Posterior vena cava (tissue), 2 donors: ENCODE data around the gene BCL6. TPM values are rescaled to one million over a fixed set of nuclear protein-coding genes. Genes with fewer than 3 reads are reported as not detected.

ENCODE experiments used
- DNase-seq: peaks from one replicate; pipeline ENCODE4 v3.0.0-alpha.2; 2020; ENCODE audit warnings: low spot score
- intact Hi-C, 2 donors: fragments of 100-400 bp; cut with DNase I; formaldehyde crosslinking; loops; one replicate each; pipeline versions ENCODE4 v1.14.1 to v1.14.2; 2022 to 2023
- long read RNA-seq, 2 donors: library from polyadenylated mRNA; unstranded; transcript quantifications; one replicate each; pipeline ENCODE4 v2.0.0, GENCODE V29; 2020 to 2021
- total RNA-seq, 2 donors: library from RNA; stranded (reverse); fragmentation: NEBNext Ultra II Directional; extraction: Animal tissue kit (Norgen Biotek cat#: 25700); gene quantifications; one replicate each; pipeline ENCODE4 v1.2.1, GENCODE V29; 2021
- donor health status: DM: yes; HTN: yes; CAD: no.
- donor health status: DM: yes; HTN: yes; CAD: no.

The BCL6 gene
- total RNA-seq, result 100 to 1,000 TPM in 1 of 2 donors, 10 to 100 TPM in 1; 87.7 to 143 TPM
- long read RNA-seq, donor 1, partial matches to known transcripts, result 15 of 32 reads
- long read RNA-seq, donor 1, other reads (novel, unspliced or antisense), result 16 of 32 reads
- long read RNA-seq, donor 2, partial matches to known transcripts, result 0 of 34 reads
- long read RNA-seq, donor 2, other reads (novel, unspliced or antisense), result 34 of 34 reads

- DNase-seq, result peak; percentile 97
- intact Hi-C loops, result loop anchor here (5.0 to 10.0 kb wide), 4 partner anchors 307 to 1399 kb away; partner anchors contain the start of gene LPP (in 1 of the 2)
These were observed at the start of gene BCL6 for GRCh38 chr3:187745201-187746058. BCL6 (minus strand) TSS chr3:187745468; CDS start chr3:187733693, 11,775 bp downstream.

GRCh38 chr3:187794731-187795130, 49.5 kb upstream of the BCL6 start:
- intact Hi-C loops, result no loop called here

GRCh38 chr3:187793618-187794017, 48.4 kb upstream of the BCL6 start:
- no peak for DNase-seq
- intact Hi-C loops, result no loop called here

More at GRCh38 chr3:187794731-187795130, 49.5 kb upstream of the BCL6 start:
- DNase-seq, result no peak

- intact Hi-C loops, result no loop called here
- DNase-seq, result no peak
These were observed 47.3 kb upstream of the BCL6 start for GRCh38 chr3:187792521-187792920.

GRCh38 chr3:187789872-187790271, 44.6 kb upstream of the BCL6 start:
- DNase-seq, result no peak
- intact Hi-C loops, result no loop called here

- DNase-seq, result no peak
- intact Hi-C loops, result no loop called here
These were observed 44.0 kb upstream of the BCL6 start for GRCh38 chr3:187788984-187789857.

GRCh38 chr3:187783098-187783497, 37.8 kb upstream of the BCL6 start:
- no peak for DNase-seq
- intact Hi-C loops, result no loop called here

- intact Hi-C loops, result no loop called here
- DNase-seq, result no peak
These were observed 36.7 kb upstream of the BCL6 start for GRCh38 chr3:187782006-187782405.

- intact Hi-C loops, result no loop called here
These were observed 35.7 kb upstream of the BCL6 start for GRCh38 chr3:187781001-187781400.

GRCh38 chr3:187778726-187779125, 33.5 kb upstream of the BCL6 start:
- no peak for DNase-seq
- intact Hi-C loops, result no loop called here

More at GRCh38 chr3:187781001-187781400, 35.7 kb upstream of the BCL6 start:
- DNase-seq, result no peak

- DNase-seq, result no peak
These were observed 32.2 kb upstream of the BCL6 start for GRCh38 chr3:187777331-187777941.

GRCh38 chr3:187775549-187775948, 30.3 kb upstream of the BCL6 start:
- DNase-seq, result no peak
- intact Hi-C loops, result no loop called here

More at GRCh38 chr3:187777331-187777941, 32.2 kb upstream of the BCL6 start:
- intact Hi-C loops, result no loop called here

GRCh38 chr3:187774185-187774789, 29.0 kb upstream of the BCL6 start:
- intact Hi-C loops, result no loop called here
- no peak for DNase-seq

GRCh38 chr3:187773233-187774184, 28.2 kb upstream of the BCL6 start:
- no peak for DNase-seq
- intact Hi-C loops, result no loop called here

- DNase-seq, result no peak
- intact Hi-C loops, result no loop called here
These were observed 25.0 kb upstream of the BCL6 start for GRCh38 chr3:187770224-187770623.

GRCh38 chr3:187769771-187770170, 24.5 kb upstream of the BCL6 start:
- intact Hi-C loops, result no loop called here
- no peak for DNase-seq

GRCh38 chr3:187767266-187768012, 22.2 kb upstream of the BCL6 start:
- DNase-seq, result no peak
- intact Hi-C loops, result no loop called here
